Activated gamma-delta T cell (primary cell): ENCODE data around the gene GSDME.
"Not testable (repeated sequence)": the region's sequence is repeated elsewhere in the genome, so short reads cannot be mapped to it uniquely, and the experiment has no call there.

Source experiments
- DNase-seq: peaks from one replicate; lab custom pipeline; 2025; lab: John Stamatoyannopoulos, UW
- total RNA-seq, 2 donors: gene quantifications; one replicate each; lab custom pipeline; 2026; lab: John Stamatoyannopoulos, UW

Gene GSDME
- 0.13 to 0.51 reads per million in 2 donors for total RNA-seq

DNA sequence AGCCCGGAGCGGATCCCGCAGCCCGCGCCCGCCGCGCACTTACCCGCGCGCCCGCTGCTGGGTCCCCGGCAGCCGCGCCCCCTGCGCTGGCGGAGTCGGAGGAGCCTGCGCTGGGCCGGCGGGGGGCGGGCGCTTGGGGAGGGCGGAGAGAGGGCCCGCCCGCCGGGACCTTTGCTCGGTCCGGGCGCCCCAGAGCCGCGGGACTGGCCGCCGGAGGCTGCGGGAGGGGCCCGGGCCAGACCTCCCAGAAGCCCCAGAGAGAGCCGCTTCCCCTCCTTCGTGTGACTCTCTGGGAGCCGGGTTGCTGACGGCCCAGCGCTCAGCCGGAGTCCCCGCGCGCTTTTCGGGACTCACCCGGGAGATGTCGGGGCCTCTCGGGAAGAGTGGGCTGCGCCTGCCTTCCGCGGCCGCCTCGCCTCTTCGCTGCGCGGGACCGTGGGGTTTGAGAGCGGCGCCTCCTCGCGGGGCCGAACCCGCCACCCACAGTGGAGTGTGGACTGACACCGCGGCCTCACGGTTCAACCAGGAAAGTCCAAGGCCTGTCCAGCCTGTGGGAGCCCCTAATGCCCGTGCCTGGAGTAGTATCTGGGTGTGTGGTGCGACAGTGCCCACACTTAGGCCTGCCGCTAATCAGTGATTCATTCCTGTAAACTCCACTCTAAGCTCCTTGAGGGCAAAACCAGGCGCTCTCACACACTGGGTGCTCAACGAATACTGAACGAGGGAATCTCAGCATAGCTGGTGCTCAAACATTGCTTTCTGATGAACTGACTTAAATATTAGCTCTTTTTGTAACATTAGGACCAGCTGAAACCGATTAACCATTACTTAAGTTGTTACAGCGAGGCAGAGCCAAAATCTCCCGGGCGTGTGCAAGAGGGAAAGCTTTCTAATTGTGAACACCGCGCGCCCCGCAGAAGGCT, at the start of gene GSDME:
GSDME (minus strand) TSS at position 112 of the 923 bp plus-strand sequence. CDS start 7,690 bp downstream, outside the sequence.
- peak; percentile 18 for DNase-seq

- no peak for DNase-seq
Measured at GRCh38 chr7:24802300-24802699, 45.0 kb upstream of the GSDME start.

GRCh38 chr7:24801883-24802282, 44.6 kb upstream of the GSDME start:
- DNase-seq = no peak

DNA sequence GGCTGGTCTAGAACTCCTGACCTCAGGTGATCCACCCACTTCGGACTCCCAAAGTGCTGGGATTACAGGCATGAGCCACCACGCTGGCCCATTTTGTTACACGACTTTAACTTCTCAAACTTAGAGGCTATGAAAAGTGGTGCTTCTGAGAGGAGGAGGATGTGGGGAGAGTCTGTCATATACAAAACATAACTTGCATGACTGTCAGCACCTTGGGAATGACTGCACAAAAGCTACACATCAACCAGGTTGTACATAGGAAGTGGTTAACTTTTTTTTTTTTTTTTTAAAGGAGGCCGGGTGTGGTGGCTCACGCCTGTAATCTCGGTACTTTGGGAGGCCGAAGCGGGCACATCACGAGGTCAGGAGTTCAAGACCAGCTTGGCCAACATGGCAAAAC, 43.4 kb upstream of the GSDME start:
- no peak for DNase-seq

- DNase-seq = no peak
Measured at GRCh38 chr7:24800073-24800472, 42.8 kb upstream of the GSDME start.

GRCh38 chr7:24799506-24799905, 42.2 kb upstream of the GSDME start:
- DNase-seq = no peak

- DNase-seq = no peak
Measured at GRCh38 chr7:24798261-24798660, 41.0 kb upstream of the GSDME start.

- DNase-seq = no peak
Measured at GRCh38 chr7:24797270-24797669, 40.0 kb upstream of the GSDME start.

GRCh38 chr7:24795407-24795767, 38.1 kb upstream of the GSDME start:
- no peak for DNase-seq

- not testable (repeated sequence) for DNase-seq
Measured at GRCh38 chr7:24794751-24795406, 37.6 kb upstream of the GSDME start.

- no peak for DNase-seq
Measured at GRCh38 chr7:24793982-24794648, 36.9 kb upstream of the GSDME start.

DNA sequence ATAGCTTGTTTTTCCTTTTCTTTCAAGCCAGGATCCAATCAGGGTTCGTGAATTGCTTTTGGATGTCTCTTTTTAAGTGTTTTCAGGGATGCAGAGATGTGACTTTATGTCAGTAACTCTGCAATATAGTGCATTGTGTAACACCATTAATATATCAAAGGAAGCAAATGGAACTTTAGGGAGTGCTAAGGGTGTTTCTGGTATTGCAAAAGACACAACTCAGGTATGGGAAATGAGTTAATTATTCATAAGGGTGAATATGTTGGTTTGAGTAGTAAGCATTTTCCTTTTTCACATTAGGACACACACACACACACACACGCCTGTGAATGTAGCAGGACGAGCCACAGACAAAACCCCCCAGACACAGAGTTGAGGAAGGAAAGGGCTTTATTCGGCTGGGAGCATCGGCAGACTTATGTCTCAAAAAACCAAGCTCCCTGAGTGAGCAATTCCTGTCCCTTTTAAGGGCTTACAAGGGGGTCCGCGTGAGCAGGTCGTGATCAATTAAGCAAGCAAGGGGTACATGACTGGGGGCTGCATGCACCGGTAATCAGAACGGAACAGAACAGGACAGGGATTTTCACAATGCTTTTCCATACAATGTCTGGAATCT, 31.8 kb upstream of the GSDME start:
- no peak for DNase-seq

DNA sequence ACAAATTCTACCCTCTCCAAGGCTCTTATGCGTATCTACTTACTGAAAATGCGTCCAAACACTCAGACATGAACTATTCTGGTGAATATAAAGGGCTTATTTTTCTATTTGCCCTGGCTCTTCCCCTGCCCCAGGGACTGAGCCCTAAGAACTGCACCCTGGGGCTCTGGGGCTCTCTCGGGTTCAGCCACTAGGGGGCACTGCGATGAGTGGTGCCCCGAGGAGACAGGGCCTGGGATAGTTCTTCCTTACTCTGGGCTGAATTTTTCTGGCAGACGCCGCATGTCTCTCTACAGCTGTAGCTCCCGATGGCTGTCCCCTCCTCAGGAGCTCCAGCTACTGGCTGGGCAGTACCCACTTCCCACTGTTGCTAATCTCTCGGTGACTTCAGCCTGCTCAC, 30.8 kb upstream of the GSDME start:
- DNase-seq = no peak

DNA sequence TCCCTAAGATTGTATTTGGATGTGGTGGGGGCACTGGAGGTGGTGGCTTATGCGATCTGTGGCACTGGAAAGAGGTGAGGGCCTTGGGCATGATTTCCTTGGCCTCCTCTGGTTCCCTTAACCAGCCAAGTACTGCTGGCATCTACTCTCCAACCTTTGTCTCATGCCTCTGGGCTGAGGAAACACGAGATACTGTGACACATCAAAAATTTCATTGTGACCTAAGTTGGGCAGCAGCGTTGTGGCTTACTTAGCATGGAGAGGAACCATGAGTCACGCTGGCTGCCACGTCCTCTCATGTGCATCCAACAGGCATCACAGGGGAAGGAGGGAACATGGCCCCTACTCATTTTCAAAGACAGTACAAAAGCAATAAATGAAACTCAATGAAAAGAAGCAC, 29.7 kb upstream of the GSDME start:
- no peak for DNase-seq

GRCh38 chr7:24786306-24786705, 29.0 kb upstream of the GSDME start:
- no peak for DNase-seq

GRCh38 chr7:24784277-24784676, 27.0 kb upstream of the GSDME start:
- no peak for DNase-seq

- no peak for DNase-seq
Measured at GRCh38 chr7:24783698-24784097, 26.4 kb upstream of the GSDME start.

- DNase-seq = no peak
Measured at GRCh38 chr7:24781106-24781505, 23.8 kb upstream of the GSDME start.

GRCh38 chr7:24779283-24779655, 22.0 kb upstream of the GSDME start:
- no peak for DNase-seq

GRCh38 chr7:24778543-24779282, 21.4 kb upstream of the GSDME start:
- DNase-seq = no peak

- DNase-seq = no peak
Measured at GRCh38 chr7:24777806-24778205, 20.5 kb upstream of the GSDME start.

DNA sequence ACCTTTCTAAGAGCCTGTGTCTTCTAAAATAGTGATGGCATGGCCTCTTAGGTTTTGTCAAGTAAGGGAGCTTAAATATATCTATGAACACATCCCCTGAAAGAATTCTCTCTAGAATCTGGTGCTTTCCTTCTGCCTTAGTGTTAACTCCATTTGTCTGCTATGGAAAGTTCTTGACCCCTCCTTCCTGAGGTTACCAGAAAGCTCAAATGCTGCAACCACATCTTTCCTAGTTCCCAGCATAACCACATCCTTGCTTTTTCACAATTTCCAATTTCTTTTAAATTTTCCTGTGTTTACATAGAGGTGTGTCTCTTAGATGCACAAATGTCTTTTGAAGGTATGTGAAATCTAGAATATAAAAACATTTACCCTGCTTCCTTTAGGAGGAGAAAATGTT, 16.4 kb upstream of the GSDME start:
- no peak for DNase-seq
